WERI-Rb-1 (cell line): Measurements from ENCODE around the gene HSH2D.

Experiments
- DNase-seq: peaks from one replicate; pipeline ENCODE4 v3.0.0-alpha.2; 2020
- H3K27ac ChIP-seq: fragments of 250-450 bp; sonication (Bioruptor Pico); 2 replicates; pipeline ENCODE4 v1.5.1; 2020; ENCODE audit warnings: mild to moderate bottlenecking, moderate library complexity
- H3K27me3 ChIP-seq: fragments of 250-450 bp; sonication (Bioruptor Pico); 2 replicates; pipeline ENCODE4 v1.5.1; 2021; ENCODE audit warnings: mild to moderate bottlenecking, low read depth, moderate library complexity; ENCODE audit not compliant: insufficient read depth, severe bottlenecking
- H3K36me3 ChIP-seq: fragments of 250-450 bp; sonication (Bioruptor Pico); 2 replicates; pipeline ENCODE4 v1.5.1; 2020; ENCODE audit warnings: mild to moderate bottlenecking, moderate library complexity
- H3K4me3 ChIP-seq: 2 replicates; pipeline ENCODE4 v1.5.1; 2011; ENCODE audit warnings: low read depth, mild to moderate bottlenecking, control low read depth, low read length
- H3K9me3 ChIP-seq: fragments of 250-450 bp; sonication (Bioruptor Pico); 2 replicates; pipeline ENCODE4 v1.5.1; 2021; ENCODE audit warnings: mild to moderate bottlenecking, moderate library complexity; ENCODE audit not compliant: severe bottlenecking
- CTCF ChIP-seq: IDR thresholded peaks from 2 replicates; pipeline ENCODE4 v1.5.1; 2011; ENCODE audit warnings: low read depth, mild to moderate bottlenecking, control low read depth, inconsistent platforms, low read length

HSH2D gene

GRCh38 chr19:16191216-16191908, 47.9 kb downstream of the HSH2D start:
- no peak for TF ChIP-seq CTCF
- Histone ChIP-seq H3K9me3 (no peaks in the 10 kb centered on the region), H3K36me3 (peaks cover 45% of the 10 kb centered on the region), H3K4me3 (no peak overlapping the region), H3K27ac (no peak overlapping the region), H3K27me3 (no peaks in the 10 kb centered on the region)
- DNase-seq: no peak

- H3K27me3 ChIP-seq: no peaks in the 10 kb centered on the region
- DNase-seq: no peak
These were observed 50.0 kb downstream of the HSH2D start for GRCh38 chr19:16193466-16193865.

GRCh38 chr19:16197188-16197621, 53.7 kb downstream of the HSH2D start:
- DNase-seq: no peak
- TF ChIP-seq CTCF: no peak
- Histone ChIP-seq H3K9me3 (no peaks in the 10 kb centered on the region), H3K36me3 (peaks cover 17% of the 10 kb centered on the region; the same call in 1 of the 2 replicates), H3K27ac (peak overlapping the region; percentile 58), H3K27me3 (no peaks in the 10 kb centered on the region), H3K4me3 (peak overlapping the region; percentile 100)

More at GRCh38 chr19:16193466-16193865, 50.0 kb downstream of the HSH2D start:
- H3K9me3 ChIP-seq: no peaks in the 10 kb centered on the region
- no peak for TF ChIP-seq CTCF
- peaks cover 27% of the 10 kb centered on the region for H3K36me3 ChIP-seq
- H3K4me3 ChIP-seq: no peak overlapping the region
- H3K27ac ChIP-seq: no peak overlapping the region

- no peaks in the 10 kb centered on the region for H3K27me3 ChIP-seq
- H3K36me3 ChIP-seq: peaks cover 17% of the 10 kb centered on the region; the same call in 1 of the 2 replicates
- H3K9me3 ChIP-seq: no peaks in the 10 kb centered on the region
- DNase-seq: peak; percentile 98
- peak within 1 kb of the TSS; percentile 100 for H3K4me3 ChIP-seq
- H3K27ac ChIP-seq: peak within 1 kb of the TSS; percentile 58
- TF ChIP-seq CTCF: no peak
These were observed 54.3 kb downstream of the HSH2D start, which contains the start of gene AP1M1 for GRCh38 chr19:16197622-16198369. AP1M1 (plus strand) TSS chr19:16197911; CDS start chr19:16198027, 116 bp downstream.

GRCh38 chr19:16198370-16198651, 54.8 kb downstream of the HSH2D start:
- no peaks in the 10 kb centered on the region for H3K9me3 ChIP-seq
- no peak for TF ChIP-seq CTCF
- peak overlapping the region; percentile 100 for H3K4me3 ChIP-seq
- peak overlapping the region; percentile 58 for H3K27ac ChIP-seq
- DNase-seq: no peak
- H3K27me3 ChIP-seq: no peaks in the 10 kb centered on the region
- peaks cover 19% of the 10 kb centered on the region; the same call in 1 of the 2 replicates for H3K36me3 ChIP-seq
